ENCODE measurements around the gene GOLGA8F.
"Not testable (repeated sequence)": the region's sequence is repeated elsewhere in the genome, so short reads cannot be mapped to it uniquely, and the experiment has no call there.

DNA sequence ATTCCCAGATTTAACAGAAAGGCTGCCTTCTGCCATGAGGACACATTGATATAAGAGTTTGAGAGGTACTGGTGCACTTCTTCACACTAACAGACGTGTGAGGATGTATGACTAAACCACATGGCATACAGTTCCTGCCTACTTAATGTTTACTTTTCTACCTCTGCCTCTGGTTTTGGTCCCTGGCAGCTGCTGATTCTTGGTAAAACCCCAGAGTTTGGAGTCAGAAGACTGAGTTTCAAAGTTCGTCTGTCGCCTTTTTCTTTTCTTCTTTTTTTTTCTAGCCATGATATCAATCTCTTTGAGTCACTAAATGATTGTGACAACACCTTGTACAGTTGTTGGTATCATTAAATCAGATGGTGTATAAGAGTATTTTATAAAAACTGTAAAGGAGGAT is 1.6 kb downstream of the GOLGA8F start:
- TF ChIP-seq POLR2A (IDR thresholded peaks at IDR 0.05), result not testable (repeated sequence)
- TF ChIP-seq, protein P1, sequence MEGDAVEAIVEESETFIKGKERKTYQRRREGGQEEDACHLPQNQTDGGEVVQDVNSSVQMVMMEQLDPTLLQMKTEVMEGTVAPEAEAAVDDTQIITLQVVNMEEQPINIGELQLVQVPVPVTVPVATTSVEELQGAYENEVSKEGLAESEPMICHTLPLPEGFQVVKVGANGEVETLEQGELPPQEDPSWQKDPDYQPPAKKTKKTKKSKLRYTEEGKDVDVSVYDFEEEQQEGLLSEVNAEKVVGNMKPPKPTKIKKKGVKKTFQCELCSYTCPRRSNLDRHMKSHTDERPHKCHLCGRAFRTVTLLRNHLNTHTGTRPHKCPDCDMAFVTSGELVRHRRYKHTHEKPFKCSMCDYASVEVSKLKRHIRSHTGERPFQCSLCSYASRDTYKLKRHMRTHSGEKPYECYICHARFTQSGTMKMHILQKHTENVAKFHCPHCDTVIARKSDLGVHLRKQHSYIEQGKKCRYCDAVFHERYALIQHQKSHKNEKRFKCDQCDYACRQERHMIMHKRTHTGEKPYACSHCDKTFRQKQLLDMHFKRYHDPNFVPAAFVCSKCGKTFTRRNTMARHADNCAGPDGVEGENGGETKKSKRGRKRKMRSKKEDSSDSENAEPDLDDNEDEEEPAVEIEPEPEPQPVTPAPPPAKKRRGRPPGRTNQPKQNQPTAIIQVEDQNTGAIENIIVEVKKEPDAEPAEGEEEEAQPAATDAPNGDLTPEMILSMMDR (IDR thresholded peaks at IDR 0.05), result not testable (repeated sequence)

Data from sigmoid colon (tissue), 3 donors.